ENCODE results near the gene XRCC1.

The XRCC1 gene, protein sequence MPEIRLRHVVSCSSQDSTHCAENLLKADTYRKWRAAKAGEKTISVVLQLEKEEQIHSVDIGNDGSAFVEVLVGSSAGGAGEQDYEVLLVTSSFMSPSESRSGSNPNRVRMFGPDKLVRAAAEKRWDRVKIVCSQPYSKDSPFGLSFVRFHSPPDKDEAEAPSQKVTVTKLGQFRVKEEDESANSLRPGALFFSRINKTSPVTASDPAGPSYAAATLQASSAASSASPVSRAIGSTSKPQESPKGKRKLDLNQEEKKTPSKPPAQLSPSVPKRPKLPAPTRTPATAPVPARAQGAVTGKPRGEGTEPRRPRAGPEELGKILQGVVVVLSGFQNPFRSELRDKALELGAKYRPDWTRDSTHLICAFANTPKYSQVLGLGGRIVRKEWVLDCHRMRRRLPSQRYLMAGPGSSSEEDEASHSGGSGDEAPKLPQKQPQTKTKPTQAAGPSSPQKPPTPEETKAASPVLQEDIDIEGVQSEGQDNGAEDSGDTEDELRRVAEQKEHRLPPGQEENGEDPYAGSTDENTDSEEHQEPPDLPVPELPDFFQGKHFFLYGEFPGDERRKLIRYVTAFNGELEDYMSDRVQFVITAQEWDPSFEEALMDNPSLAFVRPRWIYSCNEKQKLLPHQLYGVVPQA

DNA sequence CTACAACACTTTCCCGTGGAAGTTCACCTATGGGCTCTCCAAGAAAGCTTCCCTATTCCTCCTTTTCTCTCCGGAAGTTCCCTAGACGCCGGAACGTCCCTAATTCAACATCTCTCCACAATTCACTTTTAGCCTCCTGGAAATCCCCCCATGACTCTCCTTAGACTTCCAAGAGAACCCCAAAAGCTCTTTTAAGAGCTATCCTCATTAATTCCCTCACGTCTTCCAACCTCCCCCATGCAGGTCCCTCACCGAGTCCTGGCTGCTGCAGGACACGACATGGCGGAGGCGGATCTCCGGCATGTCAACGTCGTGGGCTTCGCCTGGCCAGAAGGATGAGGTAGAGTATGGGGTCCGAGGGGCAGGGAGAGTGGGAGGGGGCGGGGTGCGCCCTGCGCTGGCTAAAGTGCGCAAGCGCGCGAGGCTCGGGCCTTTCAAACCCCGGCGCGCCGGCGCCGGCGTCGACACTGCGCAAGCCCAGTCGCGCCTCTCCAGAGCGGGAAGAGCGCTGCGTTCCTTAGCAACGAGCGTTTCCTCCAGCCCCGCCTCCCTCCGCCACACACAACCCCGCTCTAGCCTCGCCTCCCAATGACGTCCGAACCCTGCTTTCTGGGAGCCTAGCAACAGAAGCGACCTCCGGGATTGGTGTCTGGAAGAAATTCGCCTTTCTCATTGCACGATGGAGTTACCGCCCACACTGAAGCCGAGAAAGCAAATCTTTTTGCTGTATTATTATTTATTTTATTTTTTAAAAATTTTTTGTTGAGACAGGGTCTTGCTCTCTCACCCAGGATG lies at the start of gene XRCC1, which contains the start of gene PINLYP:
XRCC1 (minus strand) TSS at position 372 of the 795 bp plus-strand sequence; CDS start at position 303, 69 bp downstream.
PINLYP (plus strand) TSS at position 646 of the 795 bp plus-strand sequence. CDS start 1,391 bp downstream, outside the sequence.
- DNase-seq (ENCODE audit: extremely low read depth in 1 of 2, low read depth in 1 of 2) = peak; percentile 89 to 96

DNA sequence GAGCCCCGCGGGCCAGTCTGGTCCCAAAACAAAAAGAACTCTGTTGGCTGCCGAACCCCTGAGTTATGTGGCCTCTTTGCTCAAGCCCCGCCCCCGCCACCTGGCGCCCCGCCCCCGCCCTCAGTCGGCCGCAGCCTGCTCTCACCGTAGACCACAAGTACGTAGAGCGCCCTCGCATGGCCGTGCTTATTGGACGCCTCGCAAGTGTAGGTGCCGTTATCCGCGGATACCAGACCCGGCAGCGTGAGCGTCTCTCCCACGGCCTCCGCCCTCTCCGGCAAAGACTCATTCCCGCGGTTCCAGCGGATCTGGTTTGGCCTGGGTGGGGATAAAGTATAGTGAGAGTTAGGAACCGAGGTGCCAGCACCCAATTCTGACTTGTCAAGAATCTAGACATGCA lies 49.6 kb upstream of the XRCC1 start:
- peak; percentile 55 to 84 for DNase-seq (ENCODE audit: extremely low read depth in 1 of 2, low read depth in 1 of 2)

DNA sequence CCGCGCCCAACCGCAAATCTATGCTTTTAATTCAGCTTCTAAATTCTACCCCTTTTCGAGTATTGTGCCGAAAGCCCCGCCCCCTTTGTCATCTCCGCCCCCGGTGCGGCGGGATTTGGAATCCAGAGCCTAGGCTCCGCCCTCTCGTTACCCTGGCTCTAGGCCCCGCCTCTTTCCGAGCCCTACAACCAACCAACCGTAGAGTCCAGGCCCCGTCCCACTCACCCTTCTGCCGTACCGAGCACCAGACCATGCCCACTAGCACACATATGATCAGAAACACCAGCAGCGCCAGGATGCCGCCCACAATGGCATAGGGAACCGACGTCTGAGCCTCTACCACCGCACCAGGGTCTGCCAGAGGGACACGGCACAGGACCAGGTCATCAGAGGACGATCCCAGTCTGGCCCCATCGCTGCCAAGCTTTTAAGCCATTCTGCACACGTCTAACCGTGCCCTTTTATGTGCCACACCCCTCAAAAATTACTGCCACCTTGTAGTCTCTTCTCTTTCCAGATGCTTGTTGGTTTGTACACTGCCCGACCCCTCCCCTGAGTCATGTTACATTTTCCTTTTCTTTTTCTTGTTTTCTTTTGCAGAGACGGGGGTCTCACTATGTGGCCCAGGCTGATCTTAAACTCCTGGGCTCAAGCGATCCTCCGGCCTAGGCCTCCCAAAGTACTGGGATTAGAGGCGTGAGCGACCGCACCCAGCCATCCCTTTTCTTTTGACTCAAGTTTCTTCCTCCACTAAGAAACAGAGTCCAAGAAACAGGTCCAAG lies 48.8 kb upstream of the XRCC1 start:
- no peak for DNase-seq (ENCODE audit: extremely low read depth in 1 of 2, low read depth in 1 of 2)

DNA sequence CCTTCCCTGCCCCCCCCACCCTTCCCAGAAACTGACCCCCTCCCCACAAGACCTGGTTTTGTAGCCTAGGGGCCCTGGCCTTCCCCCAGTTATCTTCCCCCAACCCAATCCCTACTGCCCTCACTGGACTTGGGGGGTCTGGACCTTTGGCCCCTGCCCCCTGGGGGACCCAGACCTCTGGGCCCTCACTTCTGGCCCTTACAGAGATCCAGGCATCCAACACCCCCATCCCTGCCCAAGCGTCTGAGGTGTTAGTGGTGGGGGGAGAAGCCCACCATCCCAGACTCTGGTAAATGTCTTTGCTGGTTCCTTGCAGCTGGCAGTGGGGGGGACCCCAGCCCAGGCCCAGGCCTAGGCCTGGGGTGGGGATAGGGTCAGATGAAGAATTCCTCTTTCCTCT lies 47.6 kb upstream of the XRCC1 start:
- DNase-seq (ENCODE audit: extremely low read depth in 1 of 2, low read depth in 1 of 2) = no peak

DNA sequence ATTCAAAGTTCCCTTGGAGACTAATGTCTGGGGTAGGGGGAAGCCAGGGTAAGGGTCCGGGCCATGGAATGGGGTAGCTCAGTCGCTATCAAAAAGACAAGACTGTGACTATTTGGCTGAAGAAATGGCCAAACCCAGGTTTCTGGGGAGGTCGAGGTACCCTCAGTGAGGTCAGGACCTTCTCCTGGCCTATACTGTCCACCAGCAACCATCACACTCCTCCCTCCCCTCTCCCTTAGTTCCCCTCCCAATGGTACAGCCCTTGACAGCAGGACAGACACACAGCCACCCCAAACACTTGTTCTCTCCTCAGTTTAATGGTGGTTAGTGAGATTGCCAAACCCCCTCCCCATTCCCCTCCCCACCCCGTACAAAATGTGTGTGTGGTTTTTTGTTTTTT lies 46.7 kb upstream of the XRCC1 start:
- no peak for DNase-seq (ENCODE audit: extremely low read depth in 1 of 2, low read depth in 1 of 2)

DNA sequence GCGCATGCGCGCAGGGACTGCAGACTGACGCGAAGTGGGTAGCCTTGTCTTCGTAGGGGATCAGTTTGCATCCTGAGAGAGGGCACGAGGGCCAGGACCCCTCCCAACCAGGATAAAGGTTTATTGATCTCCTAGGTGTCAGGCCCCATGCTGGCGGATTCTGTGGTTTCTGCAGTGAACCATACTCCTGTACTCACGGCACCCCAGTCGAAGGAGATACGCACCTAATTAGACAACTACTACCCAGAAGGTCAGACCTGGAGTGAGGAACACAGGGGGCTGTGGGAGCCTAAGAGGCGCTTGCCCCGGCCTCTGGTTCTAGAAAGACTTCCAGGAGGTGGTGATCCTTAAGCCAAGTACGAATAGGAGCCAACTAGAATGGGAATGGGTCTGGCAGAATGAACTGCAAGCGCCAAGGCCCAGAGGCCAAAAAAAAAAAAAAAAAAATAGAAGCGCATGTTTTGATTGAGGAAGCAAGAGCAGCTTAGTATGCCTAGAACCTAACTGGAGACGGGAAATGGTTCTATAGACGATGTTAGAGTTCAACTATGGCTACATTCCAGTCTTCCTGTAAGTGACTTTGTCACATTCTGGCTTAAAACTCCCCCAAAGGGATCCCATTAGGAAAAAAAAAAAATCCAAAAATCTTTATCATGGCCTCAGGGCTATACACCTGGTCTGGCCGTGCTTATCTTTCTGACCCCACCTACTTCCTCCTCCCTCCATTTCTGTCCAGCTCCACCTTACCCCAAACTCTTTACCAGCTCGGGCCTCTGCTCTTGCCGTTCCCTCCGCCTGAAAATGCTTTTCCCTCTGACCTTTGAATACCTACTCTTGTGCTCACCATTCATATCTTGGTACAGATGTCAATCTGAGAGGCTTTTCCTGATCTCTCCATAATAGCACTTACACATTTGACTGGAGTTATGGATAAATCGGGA lies 45.0 kb upstream of the XRCC1 start:
- DNase-seq (ENCODE audit: extremely low read depth in 1 of 2, low read depth in 1 of 2) = peak; percentile 66 to 87

DNA sequence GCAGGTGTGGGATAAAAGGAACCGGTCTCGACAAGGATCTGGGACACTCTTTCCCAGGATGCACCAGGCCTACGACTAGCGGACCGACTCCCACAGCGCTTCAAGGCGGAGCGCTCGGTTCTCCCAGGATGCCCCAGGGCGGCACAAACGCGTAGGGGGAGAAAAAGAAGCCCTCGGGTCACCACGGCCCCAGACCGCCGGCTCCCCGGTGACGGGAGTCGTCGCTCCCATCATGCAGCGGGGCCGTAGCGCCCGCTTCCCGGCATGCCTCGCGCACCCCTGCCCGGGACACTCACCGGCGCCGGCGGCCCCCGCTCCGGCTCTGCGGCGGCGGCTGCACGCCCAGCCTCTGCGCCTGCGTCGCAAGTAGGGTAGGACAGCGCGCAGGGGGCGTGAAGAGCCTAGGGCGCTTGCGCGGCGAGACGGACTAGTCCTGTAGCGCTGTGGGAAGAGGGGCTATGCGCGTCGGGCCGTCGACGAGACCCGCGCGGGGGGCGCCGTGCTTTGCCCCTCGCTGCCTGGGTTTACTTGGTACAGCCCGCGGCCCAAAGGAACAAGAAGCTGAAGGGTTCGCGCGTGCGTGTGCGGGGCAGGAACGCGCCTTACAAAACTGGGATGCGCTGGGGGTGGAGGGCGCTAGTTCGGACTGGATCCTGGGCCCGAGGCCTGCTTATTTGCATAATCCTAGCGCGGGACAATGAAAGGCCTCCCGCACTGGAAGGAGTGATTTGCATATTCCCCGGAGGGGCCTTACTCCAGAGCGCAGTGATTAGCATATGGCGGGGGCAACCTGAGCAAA lies 44.1 kb upstream of the XRCC1 start, which contains the start of gene ZNF428:
ZNF428 (minus strand) TSS at position 368 of the 799 bp plus-strand sequence. CDS start 5,325 bp downstream, outside the sequence.
- peak; percentile 79 for DNase-seq (ENCODE audit: extremely low read depth in 1 of 2, low read depth in 1 of 2)

DNA sequence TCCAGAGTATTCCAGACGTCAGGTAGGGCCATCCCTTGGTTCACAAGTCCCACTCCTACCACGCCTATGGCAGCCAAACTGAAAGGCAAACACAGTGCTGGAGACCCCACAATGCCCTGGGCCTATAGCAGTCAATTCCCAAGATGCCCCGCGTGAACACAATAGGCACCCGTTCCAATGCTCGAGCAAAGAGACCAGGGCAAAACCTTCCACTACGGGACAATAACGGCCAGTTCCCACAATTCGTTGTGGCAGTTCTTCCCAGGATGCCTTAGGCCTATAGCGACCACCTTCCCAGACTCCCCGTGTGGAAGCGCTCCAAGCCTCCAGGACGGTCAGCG lies 43.6 kb upstream of the XRCC1 start:
- peak in 1 of 2 donors; percentile 63 for DNase-seq (ENCODE audit: extremely low read depth in 1 of 2, low read depth in 1 of 2)

DNA sequence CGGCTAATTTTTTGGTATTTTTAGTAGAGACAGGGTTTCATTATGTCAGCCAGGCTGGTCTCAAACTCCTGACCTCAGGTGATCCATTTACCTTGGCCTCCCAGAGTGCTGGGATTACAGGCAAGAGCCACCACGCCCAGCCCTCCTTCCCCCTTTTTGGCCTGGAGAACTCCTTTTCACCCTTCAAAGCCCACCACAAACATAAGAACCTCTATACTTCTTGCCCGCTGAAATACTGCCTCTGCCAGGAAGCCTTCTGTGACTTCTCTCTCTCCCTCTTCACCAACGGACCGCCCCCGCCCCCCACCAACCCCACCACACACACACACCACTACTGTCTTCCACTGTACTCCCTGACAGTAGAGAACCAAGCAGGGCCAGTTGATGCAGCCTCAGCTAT lies 41.6 kb upstream of the XRCC1 start:
- DNase-seq (ENCODE audit: extremely low read depth in 1 of 2, low read depth in 1 of 2) = no peak

DNA sequence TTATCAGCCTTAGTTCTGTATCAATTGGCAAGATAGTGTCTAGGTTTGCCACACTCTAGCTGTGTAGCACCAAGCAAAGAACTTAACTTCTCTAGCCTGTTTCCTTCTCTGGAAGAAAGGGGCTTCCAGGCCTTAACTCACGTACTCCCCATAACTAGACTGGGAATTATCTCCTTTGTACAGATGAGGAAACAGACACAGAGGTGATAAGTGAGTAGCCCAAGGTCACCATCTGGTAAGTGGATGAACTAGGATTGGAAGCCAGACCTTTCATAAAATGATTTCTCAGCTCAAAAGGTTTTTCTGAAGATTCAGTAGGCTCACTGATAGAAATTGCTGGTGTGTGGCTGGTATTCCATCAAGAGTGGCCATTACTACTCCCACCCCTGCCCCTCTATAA lies 41.0 kb upstream of the XRCC1 start:
- no peak for DNase-seq (ENCODE audit: extremely low read depth in 1 of 2, low read depth in 1 of 2)

DNA sequence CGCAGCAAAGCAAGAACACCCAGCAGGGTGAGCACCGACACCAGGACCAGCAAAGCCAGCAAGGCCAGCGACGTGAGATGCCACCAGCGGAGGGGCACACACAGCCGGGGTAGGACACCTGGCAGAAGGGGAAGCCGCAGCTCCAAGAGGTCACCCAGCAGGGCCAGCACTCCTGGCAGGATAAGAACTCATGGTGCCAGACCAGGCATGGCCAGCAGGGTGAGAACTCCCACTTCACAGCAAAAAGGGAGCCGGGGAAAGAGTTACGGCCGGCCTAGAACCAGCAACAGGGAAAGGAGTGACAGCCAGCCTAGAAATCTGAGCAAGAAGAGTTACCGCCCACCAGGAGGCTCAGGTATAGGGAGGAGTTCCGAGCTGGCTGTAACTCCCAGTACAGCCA lies 37.0 kb upstream of the XRCC1 start:
- DNase-seq (ENCODE audit: extremely low read depth in 1 of 2, low read depth in 1 of 2) = no peak

DNA sequence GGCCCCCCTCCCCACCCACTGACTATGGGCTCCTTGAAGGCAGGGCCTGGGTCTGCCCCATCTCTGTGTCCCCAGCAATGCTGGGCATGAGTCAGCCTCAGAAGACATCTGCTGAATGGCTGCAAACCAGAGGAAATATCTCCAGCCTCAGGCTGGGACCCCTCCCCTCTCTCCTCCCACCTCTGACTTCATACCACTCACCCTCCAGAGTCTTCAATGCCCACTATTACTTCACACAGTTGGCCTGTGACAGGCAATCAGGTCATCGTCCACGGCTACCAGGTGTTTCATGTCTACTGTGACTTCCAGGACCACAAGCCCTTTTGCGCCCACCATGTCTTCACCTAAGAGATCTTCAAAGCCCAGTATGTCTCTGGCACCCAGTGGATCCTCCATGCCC lies 36.5 kb upstream of the XRCC1 start, which contains the start of gene SRRM5:
SRRM5 (plus strand) TSS at position 301 of the 400 bp plus-strand sequence; CDS start at position 335, 34 bp downstream.
- no peak for DNase-seq (ENCODE audit: extremely low read depth in 1 of 2, low read depth in 1 of 2)

DNA sequence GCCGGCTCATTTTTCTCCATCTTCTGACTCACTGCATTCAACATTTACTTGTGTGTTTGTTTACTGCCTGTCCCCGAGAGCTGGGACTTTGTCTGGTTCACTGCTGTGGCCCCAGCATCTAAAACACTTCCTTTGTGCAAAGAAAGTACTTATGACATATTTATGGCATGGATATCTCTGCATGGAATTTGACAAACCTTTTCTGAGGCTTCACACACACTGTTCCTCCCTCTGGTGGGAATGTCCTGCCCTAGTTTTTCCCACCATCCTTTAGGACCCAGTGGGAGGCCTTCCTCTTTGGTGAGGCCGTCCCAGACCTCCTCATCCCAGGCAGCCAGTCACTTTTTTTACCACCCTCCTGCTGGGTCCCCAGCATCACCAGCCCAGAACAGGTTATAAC lies 35.2 kb upstream of the XRCC1 start:
- no peak for DNase-seq (ENCODE audit: extremely low read depth in 1 of 2, low read depth in 1 of 2)

DNA sequence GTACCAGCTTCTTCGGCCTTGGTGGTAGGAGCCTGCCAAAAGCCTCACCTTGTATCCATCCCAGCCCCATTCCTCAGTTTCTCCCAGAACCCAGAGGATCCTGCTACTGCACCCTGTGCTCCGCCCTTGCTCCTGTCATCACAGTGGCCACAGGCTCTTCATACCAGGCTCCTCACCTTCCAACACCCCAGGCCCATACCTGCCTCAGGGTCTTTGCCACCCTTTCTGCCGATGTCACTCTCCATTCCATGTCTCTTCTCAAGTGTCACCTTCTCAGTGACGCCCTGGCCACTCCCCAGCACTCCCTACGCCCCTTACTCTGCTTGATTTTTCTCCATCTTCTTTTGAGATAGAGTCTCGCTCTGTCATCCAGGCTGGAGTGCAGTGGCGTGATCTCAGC lies 34.5 kb upstream of the XRCC1 start:
- no peak for DNase-seq (ENCODE audit: extremely low read depth in 1 of 2, low read depth in 1 of 2)

DNA sequence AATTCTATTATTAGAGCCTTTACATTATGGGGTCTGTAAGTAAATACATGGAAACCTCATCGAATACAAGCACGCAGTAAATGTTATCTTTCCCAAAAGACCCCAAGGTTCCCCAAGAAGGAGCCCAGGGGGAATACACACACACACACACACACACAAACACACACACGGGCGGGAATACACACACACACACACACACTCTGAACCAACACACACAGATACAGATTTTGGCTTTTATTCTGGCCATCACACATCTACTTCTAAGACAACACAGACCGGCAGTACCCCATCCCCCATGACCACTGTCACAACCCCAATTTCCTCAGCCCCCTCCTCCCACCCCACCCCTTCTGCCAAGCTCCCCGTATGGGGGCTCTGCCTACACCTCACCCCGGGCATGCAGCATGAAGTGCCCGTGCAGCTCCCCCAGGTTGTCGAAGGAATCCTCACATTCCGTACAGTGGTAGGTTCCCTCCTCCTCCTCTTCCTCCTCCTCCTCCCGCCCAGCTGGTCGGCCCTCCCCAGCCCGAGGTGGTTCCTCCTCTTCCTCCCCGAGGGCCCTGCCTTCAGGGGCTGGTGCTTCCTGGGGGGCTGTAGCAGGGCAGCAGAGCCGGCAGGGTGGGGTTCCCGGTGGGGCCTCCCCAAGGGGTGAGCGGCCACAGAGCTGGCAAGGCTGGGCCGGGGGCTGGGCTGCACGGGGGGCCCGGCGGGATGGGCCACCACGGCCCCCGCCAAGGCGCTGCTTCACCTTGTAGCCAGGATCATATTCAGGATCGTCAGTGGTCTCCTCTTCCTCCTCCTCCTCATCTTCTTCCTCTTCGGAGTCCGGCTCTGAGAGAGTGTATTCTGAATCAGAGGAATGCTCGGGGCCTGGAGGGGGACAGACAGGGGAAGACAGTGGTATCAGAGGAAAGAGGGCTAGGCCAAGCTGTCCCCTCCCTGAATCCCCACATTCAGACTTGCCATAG lies 32.2 kb upstream of the XRCC1 start:
- no peak for DNase-seq (ENCODE audit: extremely low read depth in 1 of 2, low read depth in 1 of 2)

DNA sequence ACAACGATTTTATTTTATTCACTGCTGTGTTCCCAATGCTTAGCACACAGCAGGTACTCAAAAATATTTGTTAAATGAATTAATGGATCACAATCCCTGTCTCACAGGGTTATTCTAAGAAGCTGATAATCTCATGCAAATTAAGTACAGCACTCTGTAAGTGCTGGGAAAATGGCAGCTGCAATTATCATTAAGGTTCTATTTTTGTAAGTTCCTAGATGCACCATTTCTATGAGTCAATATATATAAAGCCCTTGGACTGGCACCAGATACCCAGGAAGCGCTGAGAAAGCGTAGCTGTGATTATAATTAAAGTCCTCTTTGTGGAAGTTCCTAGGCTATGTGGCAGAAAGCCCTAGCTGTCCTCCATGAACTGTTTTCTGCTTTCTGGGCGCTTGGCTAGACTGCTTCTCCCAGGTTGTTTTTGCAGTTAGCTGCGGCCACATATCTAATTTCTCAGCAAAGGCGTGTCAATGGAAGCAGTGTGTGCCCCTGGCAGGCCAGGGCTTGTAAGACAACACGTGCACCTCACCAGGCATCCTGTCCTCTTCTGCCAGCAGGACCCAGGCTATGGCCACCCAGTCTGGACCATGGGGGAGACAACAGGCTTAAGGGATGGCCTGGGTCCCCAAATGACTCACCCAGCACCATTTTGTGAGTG lies 31.4 kb upstream of the XRCC1 start:
- no peak for DNase-seq (ENCODE audit: extremely low read depth in 1 of 2, low read depth in 1 of 2)

Measured in stimulated activated CD8-positive, alpha-beta memory T cell treated with anti-CD3 and anti-CD28 coated beads, Interleukin-7, amount 100 ng/mL, for 48 hours (primary cell).